ENCODE measurements around the gene KLHL22.

- TF ChIP-seq CTCF (IDR thresholded peaks at IDR 0.05; ENCODE audit: borderline replicate concordance, extremely low read depth, low read length, poor library complexity, severe bottlenecking) (no peak), EZH2 (IDR thresholded peaks at IDR 0.05; ENCODE audit: borderline replicate concordance, low read depth, low read length, severe bottlenecking) (no peak)
Measured at GRCh38 chr22:20507253-20508066, 11.9 kb upstream of the KLHL22 start, which contains the start of gene MED15.

Measured in DND-41 (cell line).